ENCODE measurements around the gene DNAJC11.
"Not testable (repeated sequence)": the region's sequence is repeated elsewhere in the genome, so short reads cannot be mapped to it uniquely, and the experiment has no call there.

Gene DNAJC11, protein sequence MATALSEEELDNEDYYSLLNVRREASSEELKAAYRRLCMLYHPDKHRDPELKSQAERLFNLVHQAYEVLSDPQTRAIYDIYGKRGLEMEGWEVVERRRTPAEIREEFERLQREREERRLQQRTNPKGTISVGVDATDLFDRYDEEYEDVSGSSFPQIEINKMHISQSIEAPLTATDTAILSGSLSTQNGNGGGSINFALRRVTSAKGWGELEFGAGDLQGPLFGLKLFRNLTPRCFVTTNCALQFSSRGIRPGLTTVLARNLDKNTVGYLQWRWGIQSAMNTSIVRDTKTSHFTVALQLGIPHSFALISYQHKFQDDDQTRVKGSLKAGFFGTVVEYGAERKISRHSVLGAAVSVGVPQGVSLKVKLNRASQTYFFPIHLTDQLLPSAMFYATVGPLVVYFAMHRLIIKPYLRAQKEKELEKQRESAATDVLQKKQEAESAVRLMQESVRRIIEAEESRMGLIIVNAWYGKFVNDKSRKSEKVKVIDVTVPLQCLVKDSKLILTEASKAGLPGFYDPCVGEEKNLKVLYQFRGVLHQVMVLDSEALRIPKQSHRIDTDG

DNA sequence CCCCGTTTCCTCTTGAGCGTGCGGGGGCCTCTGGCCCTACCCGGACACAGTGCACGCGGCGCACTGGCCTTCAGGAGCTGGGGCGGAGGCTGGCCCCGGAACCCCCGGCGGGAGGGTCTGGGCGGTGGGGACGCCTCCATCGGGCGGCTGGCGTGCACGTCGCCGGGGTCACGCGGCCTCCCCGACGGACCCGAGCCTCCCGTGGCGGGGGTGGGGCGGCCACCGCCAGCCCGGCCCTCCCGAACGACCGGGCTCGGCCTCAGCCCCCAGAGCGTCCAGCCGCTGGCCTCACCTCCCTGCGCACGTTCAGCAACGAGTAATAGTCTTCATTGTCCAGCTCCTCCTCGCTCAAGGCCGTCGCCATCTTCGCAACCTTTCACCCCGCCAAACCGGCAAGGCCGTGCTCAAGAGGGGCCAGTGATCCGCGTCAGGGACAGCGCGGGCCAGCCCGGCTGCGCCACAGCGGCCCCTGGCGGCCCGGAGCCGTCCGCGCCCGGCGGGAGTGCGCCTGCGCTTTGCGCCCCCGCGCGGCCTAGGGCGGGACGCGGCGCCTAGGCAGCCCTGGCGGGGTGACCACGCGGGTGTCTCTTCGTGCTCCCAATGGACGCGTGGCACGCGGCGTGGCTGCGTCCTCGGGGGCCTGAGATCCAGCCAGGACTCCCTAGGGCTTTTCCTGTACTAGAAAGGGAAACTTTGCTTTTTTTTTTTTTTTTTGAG lies at the start of gene DNAJC11:
DNAJC11 (minus strand) TSS at position 380 of the 717 bp plus-strand sequence; CDS start at position 364, 16 bp downstream.
- DNase-seq: peak; percentile 94

DNA sequence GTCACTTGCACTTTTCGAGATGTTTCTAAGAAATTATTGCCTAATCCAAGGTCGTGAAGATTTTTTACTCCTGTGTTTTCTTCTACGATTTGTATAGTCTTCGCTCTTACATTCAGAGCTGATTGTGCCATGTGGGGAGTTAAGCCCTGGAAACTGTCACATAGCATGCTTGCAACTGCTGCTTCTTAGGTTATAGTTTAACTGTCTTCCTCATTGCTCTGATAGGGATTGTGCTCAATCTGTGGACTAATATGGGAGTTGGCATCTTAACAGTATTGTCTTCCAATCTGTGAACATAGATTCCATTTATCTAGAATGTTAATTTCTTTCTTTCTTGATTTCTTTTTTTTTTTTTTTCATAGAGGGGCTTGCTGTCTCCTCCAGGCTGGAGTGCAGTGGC lies 48.9 kb upstream of the DNAJC11 start:
- DNase-seq: no peak

DNA sequence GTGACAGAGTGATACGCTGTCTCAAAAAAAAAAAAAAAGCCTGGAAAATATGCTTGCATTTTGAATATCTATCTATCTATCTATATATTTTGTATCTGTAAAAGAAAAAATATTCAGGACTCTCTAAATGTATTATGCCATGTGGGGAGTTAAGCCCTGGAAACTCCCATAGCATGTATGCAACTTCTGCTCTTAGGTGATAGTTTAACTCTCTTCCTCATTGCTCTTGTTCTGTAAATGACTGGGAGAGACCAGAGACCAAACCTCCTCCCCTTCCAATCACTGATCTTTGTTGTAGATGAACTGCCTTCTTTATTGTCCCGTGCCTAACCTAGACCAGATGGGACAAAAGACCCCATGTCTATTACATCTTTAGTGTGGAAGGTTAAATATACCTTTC lies 46.1 kb upstream of the DNAJC11 start:
- no peak for DNase-seq

DNA sequence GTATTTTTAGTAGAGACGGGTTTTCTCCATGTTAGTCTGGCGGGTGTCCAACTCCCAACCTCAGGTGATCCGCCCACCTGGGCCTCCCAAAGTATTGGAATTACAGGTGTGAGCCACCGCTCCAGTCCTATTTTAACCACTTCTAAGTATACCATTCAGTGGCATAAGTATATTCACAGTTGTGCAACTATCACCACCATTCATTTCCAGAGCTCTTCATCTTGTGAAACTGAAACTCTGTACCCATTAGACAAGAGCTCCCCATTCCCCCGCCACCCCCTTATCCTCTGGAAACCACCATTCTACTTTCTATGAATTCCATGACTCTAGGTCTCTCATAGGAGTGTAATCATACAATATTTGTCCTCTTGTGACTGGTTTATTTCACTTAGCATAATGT lies 43.5 kb upstream of the DNAJC11 start:
- no peak for DNase-seq

DNA sequence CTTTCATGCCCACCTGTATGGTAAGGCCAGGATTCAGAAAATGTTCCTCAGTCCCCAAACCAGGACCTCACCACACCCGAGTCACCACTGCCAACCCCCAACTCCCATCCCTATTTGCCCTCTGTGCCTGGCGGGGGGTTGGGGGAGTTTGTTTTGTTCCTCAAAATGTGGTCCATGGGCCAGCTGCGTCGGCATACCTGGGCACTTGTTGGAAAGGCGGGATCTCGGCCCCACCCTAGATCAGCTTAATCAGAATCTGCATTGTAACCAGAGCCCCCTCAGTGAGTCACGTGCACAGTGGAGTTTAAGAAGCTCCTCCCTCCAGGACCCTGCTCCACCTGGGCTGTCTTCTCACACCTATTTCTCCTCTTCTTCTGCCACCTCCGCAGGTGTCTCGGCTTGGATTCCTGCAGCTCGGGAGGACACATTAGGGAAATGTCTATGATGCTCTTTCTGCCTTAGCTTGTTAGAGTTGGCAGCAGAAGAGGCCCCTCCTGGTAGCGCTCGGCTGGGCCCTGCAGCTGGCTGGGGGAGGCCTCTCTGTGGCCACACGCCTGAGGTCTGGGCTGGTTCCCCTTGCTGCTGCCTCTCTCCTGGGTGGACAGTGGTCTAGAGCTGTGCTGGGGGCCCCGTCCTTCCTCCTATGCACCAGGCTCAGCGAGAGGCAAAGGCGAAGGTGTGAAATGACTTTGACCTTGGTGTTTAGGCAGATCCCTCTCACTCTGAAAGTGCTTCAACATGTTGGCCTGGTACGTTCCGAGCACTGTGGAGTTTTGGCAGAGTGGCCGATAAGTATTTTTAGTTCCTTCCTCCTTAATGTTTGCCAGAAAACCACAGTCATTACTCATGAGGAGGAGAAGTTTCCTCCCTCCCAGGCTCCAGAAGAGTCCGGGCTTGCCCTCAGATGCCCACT lies 41.8 kb upstream of the DNAJC11 start:
- peak; percentile 78 for DNase-seq

DNA sequence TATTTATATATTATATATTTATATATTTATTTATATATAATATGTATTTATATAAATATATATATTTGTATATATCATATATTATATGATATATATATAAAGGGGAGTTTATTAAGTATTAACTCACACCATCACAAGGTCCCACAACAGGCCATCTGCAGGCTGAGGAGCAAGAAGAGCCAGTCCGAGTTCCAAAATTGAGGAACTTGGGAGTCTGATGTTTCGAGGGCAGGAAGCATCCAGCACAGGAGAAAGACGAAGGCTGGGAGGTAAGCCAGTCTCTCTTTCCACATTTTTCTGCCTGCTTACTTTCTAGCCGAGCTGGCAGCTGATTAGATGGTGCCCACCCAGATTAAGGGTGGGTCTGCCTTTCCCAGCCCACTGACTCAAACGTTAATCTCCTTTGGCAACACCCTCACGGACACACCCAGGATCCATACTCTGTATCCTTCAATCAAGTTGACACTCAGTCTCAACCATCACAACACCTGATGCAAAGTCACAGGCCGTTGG lies 41.1 kb upstream of the DNAJC11 start:
- not testable (repeated sequence) for DNase-seq

DNA sequence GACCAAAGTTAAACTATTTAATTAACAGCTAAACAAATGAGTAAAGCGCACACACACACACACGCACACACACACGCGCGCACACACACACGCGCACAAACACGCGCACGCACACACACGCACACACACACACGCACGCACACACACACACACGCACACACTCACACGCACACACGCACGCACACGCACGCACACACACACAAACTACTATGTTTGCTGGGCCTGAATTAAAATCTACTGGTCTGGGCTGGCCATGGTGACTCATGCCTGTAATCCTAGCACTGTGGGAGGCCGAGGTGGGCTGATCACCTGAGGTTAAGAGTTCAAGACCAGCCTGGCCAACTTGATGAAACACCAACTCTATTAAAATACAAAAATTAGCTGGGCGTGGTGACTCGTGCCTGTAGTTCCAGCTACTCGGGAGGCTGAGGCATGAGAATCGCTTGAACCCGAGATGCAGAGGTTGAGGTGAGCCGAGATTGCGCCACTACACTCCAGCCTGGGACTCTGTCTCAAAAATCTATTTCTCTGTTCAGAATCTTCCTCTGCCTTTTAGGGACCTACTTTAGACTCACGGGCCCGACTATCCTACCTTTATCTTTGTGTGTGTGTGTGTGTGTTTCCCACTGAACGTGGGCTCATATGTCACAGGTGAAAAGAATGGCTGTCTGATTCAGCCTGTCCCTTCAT lies 37.5 kb upstream of the DNAJC11 start:
- DNase-seq: no peak

DNA sequence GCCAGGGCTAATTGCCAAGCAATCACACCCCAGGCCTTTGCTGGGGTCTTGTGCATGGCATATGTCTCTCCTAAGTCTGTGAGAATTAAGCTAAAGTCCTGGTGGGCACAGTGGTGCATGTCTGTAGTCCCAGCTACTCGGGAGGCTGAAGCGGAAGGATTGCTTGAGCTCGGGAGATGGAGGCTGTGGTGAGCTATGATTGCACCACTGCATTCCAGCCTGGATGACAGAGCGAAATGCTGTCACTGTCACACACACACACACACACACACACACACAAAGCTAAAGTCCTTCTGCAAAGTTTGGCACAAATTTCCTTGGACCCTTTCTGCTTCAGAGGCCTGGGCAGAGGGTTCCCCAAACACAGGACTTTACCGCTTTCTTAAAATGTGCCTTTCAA lies 31.3 kb upstream of the DNAJC11 start:
- no peak for DNase-seq

DNA sequence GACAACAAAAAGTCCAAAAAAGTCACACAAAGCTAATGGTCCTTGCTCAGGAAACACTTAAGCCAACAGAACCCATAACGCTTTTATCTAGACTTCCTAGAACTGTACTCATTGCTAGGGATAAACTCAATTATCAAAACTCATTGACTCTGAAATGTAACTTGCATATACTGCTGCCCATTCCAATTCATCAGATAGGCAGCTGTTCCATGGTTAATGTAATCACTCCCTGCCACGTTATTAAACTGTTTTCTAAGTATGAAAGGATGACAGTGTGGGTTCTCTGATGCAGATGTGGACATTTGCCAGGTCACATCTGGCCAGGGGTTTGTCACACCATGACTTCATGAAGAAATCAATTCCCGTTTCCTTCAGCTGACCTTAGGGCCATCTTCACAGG lies 30.3 kb upstream of the DNAJC11 start:
- no peak for DNase-seq

DNA sequence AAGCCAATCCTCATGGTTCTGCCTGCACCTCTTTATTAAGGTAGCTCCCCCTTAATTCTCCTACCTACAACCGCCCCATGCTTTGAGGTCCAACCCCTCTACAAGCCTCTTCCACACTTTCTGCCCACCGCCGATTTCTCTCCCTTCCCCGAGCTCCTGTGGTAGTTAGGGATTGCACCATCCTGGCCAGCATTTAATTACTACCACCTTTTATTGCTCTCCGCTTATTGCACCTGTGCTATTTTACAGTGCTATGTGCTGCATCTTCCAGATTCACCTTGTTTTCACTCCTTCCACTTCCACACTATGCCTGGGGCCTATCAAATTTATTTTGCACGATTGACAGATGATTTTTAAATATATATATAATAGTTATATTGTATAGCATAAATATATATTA lies 29.3 kb upstream of the DNAJC11 start:
- DNase-seq: no peak

DNA sequence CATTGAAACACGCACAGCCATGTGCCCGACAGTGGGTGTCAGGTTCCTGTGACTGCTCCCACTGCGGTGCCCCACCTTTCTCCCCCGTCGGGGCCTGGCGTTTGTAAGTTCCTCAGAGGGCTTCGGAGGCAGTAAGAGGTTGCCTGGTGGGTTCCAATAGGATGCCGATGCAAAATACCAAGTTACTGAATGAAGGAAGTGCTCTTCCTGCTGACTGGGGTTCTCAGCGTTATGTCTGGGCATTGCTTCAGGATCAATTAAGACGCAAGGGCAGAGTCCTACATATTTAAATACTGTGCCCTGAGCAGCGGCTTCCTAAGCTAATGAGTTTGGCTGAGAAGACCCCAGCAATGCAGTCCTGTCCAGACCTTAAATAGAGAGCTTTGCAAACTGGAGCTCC lies 28.9 kb upstream of the DNAJC11 start:
- no peak for DNase-seq

DNA sequence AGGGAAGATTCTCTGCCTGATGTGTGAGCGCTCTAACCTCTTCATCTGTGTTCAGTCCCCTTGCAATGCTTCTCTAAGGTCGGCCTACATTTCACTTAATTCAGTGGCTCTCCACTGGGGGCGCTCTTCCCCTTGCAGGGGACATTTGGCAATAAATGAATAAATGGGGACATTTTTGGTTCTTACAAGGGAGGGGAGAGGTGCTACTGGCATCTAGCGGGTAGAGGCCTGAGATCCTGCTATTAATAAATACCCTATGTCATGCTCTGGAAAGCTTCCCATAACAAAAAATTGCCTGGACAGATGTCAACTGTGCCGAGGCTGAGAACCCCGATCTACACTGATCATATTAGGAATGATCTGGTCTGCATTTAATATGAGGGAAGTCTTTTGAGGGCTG lies 25.9 kb upstream of the DNAJC11 start:
- no peak for DNase-seq

DNA sequence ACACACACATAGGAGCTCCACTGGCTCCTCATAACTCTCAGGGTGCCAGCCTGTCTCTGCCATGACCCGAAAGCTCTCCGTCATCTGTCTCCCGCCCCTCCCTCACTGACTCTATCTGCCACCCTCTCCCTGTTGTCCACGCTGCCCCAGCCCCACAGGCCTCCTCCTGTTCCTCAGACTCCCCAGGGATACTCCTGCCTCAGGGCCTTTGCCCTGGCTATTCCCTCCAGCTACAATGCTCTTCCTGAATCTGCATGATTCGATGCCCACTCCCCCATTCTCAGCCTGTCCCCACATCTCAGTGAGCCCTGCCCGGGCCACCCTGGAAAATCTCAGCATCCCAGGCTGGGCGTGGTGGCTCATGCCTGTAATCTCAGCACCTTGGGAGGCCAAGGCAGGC lies 24.6 kb upstream of the DNAJC11 start:
- no peak for DNase-seq

DNA sequence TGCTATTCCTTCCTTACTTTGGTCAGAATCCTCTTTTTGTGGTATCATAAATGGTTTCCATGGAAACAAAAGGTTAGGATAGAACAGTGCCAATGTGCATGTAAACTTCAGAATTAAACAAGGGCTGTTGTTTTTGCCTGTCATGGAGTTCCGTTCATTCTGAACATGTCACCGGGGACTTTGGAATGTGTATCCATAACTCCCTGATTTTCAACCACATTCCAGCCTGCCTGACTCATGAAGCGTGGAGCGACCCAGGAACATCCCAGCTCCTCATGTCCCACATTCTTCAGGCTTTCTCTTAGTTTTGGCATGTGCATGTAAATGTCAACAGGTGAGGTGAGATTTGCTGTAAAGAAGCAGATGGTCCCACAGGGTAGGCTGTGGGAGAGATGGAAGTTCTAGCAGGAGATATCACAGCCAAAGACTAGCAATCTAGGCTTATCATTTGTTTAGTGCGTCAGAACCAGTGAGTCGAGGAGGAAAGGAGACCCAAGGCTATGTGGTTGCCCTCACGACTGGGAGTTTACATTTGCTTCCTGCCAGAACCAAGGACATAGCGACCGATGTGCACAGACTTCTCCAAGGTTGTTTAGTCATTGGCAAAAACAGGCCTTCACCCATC lies 23.0 kb upstream of the DNAJC11 start:
- DNase-seq: no peak

DNA sequence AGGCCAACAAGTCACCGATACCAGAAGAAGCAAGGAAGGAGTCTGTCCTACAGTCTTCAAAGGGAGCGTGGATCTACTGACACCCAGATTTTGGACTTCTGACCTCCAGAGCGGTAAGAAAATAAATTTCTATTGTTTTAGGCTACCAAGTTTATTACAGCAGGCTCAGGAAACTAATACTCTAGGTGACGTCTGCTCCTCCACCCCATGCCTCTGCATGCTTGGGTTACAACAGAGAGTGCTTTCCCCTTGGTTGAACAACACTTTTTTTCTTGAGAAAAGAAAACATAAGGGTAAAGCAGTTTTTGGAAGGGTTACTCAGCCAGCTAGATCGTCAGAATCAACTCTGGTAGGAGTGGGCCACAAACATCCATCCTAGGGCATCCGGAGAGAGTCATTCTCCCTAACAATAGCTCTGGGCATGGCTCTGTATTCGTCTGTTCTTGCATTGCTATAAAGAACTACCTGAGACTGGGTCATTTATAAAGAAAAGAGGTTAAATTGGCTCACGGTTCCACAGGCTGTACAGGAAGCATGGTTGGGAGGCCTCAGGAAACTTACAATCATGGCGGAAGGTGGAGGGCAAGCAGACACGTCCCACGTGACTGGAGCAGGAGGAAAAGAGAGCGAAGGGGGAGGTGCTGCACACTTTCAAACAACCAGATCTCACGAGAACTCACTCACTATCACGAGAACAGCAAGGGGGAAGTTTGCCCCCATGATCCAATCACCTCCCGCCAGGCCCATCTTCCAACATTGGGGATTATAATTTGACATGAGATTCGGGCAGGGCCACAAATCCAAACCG lies 22.2 kb upstream of the DNAJC11 start:
- DNase-seq: no peak

DNA sequence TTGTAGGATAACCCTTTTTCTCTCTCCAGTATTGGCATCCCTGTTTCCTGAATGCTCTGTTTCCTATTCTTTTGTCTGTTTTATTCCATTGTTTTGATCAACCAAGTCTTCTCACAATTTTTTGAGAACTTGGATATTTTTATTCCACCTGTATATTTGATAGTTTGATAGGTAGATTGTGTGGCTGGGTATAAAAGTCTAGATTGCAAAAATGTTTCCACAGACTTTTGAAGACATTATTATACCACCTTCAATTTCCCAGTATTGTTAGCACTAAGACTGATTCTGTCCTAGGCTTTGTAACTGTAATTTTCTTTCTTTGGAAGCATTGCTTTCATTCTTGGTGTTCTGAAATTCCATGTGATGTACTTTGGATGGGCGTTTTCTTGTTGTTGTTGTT lies 9.6 kb upstream of the DNAJC11 start:
- no peak for DNase-seq

DNA sequence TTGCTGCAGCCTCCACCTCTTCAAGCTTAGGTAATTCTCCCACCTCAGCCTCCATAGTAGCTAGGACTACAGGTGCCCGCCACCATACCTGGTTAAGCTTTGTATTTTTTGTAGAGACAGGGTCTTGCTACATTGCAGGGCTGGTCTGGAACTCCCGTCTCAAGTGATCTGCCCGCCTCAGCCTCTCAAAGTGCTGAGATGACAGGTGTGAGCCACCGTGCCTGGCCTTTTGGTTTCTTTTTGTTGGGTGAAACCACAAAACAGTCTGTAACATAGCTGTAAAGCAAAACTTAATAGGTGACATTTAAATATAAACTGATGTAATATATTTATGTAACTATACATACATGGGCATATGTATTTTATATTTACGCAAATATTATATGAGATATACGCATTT lies 3.1 kb upstream of the DNAJC11 start:
- DNase-seq: no peak

DNA sequence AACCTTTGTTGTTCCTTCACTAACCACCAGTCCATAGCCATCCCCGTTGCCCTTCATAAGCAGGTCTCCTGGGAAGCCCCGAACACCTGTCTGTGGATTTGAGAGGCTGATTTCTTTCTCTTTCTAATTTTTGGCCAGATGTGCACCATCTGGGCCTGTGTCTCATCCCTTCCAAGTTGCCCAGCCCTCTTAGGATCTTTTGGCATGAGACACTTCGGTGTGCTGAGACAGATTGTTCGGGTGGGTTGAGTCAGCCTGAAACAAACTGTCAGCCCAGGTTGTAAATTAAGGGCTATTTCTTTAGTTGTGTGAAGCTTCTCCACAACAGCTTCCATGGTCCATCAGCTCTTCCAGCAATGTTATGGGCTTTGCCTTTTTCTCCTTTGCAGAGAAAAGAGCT lies 1.4 kb upstream of the DNAJC11 start:
- DNase-seq: no peak

DNA sequence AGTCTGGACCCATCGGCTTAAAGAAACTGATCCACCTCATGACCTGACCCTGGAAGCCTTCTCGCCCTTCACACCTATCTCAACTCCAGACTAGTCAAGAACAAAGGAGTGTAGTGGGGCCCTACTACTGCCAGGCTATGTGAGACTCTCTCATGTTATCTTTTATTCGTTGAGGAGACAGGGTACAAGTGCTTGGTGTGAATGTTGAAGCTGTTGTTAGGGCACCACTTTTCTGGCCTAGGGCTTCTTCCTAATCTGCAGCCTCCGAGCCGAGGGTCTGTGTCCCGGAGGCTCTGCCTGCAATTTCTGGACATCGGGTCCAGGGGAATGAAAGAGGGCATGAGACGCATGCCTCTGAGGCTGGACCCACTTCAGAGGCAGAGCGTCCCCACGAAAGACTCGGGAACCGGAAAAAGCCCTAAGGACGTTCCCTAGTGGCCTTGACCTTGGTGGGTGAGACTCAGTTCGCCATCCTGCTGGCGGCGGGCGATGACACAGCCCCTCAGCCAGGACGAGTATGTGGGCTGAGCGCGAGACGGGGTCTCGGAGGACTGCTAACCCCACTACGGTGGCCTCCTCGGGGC lies 671 bp downstream of the DNAJC11 start:
- DNase-seq: no peak

DNA sequence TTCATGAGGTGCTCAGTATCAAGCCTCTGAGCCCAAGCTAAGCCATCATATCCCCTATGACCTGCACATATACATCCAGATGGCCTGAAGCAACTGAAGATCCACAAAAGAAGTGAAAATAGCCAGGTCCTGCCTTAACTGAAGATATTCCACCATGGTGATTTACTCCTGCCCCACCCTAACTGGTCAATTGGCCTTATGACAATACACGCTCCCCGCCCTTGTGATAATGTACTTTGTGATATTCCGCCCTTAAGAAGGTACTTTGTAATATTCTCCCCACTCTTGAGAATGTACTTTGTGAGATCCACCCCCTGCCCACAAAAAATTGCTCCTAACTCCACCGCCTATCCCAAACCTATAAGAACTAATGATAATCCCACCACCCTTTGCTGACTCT lies 1.7 kb downstream of the DNAJC11 start:
- DNase-seq: not testable (repeated sequence)
